ENCODE data around the gene SYT3. TPM values are rescaled to one million over a fixed set of nuclear protein-coding genes. Genes with fewer than 3 reads are reported as not detected.
"Not testable (repeated sequence)": the region's sequence is repeated elsewhere in the genome, so short reads cannot be mapped to it uniquely, and the experiment has no call there.

The SYT3 gene
- total RNA-seq, 6 donors from 2014 or later, result 0.67 to 3.6 (median 1.4) TPM; not detected in 1

DNA sequence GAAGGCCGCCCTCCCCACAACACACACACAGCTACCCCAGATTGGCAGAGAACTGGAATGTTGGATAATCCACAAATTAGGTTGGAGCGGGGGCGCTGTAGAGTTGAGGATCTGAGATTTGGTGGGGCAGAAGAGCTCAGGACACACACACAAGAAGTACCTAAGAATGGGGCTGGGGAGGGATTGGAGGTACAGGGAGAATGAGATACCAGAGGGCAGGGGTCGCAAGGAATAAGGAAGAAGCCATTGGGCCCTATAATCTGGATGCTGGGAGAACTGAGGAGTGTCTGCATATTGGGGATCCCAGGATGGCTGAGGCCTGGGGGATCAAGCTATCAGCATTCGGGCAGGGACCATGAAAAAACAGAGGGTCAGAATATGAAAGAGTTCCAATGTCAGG lies 11.5 kb downstream of the SYT3 start:
- TF ChIP-seq POLR2A (IDR thresholded peaks at IDR 0.05), result no peak
- TF ChIP-seq EP300 (IDR thresholded peaks at IDR 0.05), result no peak
- TF ChIP-seq, protein P1, sequence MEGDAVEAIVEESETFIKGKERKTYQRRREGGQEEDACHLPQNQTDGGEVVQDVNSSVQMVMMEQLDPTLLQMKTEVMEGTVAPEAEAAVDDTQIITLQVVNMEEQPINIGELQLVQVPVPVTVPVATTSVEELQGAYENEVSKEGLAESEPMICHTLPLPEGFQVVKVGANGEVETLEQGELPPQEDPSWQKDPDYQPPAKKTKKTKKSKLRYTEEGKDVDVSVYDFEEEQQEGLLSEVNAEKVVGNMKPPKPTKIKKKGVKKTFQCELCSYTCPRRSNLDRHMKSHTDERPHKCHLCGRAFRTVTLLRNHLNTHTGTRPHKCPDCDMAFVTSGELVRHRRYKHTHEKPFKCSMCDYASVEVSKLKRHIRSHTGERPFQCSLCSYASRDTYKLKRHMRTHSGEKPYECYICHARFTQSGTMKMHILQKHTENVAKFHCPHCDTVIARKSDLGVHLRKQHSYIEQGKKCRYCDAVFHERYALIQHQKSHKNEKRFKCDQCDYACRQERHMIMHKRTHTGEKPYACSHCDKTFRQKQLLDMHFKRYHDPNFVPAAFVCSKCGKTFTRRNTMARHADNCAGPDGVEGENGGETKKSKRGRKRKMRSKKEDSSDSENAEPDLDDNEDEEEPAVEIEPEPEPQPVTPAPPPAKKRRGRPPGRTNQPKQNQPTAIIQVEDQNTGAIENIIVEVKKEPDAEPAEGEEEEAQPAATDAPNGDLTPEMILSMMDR (IDR thresholded peaks at IDR 0.05), result no peak
- TF ChIP-seq POLR2AphosphoS5 (IDR thresholded peaks at IDR 0.05), result no peak
- Histone ChIP-seq H3K4me1 (no peaks in the 10 kb centered on the region), H3K27ac (no peak overlapping the region), H3K27me3 (no peaks in the 10 kb centered on the region), H3K4me3 (no peak overlapping the region), H3K9me3 (peaks cover 0 to 5% (median under 1%) of the 10 kb centered on the region in 4 donors), H3K36me3 (no peaks in the 10 kb centered on the region)
- ATAC-seq (ENCODE audit: low FRiP score in 2 of 2) (no peak), DNase-seq (no peak)
- WGBS, 2 donors, result 85 to 86% methylated on average over 5 of the region's 5 CpGs

DNA sequence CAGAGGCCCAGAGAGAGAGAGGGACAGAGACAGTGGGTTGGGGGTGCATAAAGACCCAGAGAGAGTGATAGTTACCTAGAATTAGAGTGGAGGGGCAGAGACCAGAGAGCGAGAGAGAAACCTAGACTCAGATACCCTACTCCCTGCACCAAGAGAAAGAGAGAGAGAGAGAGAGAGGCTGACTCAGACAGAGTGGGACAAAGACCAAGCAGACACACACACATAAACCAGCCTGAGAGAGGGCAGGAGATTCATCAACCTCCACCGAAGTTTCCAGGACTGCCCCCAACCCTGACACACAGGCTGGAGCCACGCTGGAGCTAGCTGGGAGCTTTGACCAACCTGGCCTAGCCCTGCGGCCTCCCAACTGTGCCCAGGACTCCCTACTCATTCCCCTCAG lies 12.9 kb downstream of the SYT3 start:
- Histone ChIP-seq H3K9me3 (no peaks in the 10 kb centered on the region), H3K36me3 (no peaks in the 10 kb centered on the region), H3K27me3 (no peaks in the 10 kb centered on the region), H3K4me1 (no peaks in the 10 kb centered on the region), H3K27ac (no peak overlapping the region), H3K4me3 (no peak overlapping the region)
- TF ChIP-seq POLR2AphosphoS5 (IDR thresholded peaks at IDR 0.05), result no peak
- TF ChIP-seq, protein P1 (IDR thresholded peaks at IDR 0.05), result no peak
- no peak for TF ChIP-seq EP300 (IDR thresholded peaks at IDR 0.05)
- TF ChIP-seq POLR2A (IDR thresholded peaks at IDR 0.05), result no peak
- ATAC-seq (ENCODE audit: low FRiP score in 2 of 2) (no peak), DNase-seq (no peak)
- WGBS, 2 donors, result 75 to 77% methylated on average over 4 of the region's 4 CpGs

DNA sequence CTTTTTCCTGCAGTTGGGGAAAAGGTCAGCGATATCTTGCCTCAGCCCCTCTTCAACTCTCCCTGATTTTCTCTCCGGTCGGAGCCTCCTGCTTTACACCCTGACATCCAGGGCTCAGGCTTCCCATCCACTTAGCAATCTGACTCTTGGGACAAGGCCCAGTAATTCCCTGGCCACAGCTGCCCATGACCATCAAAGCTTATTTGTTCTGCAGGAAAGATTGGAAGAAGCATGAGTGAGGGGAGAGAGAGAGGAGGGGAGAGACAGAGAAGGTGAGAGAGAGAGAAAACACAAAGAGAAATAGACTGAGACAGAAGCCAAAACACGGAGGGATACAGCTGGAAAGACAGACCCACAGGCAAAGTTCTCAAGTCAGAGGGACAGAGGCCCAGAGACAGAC lies 13.7 kb downstream of the SYT3 start:
- Histone ChIP-seq H3K27ac (no peak overlapping the region), H3K9me3 (no peaks in the 10 kb centered on the region), H3K36me3 (no peaks in the 10 kb centered on the region), H3K4me3 (no peak overlapping the region), H3K27me3 (no peaks in the 10 kb centered on the region), H3K4me1 (no peaks in the 10 kb centered on the region)
- 61 to 70% methylated on average over 4 of the region's 4 CpGs for WGBS, 2 donors
- ATAC-seq (ENCODE audit: low FRiP score in 2 of 2), result no peak
- no peak for DNase-seq
- TF ChIP-seq EP300 (IDR thresholded peaks at IDR 0.05), result no peak
- TF ChIP-seq POLR2AphosphoS5 (IDR thresholded peaks at IDR 0.05), result no peak
- TF ChIP-seq POLR2A (IDR thresholded peaks at IDR 0.05), result no peak
- TF ChIP-seq, protein P1 (IDR thresholded peaks at IDR 0.05), result no peak

DNA sequence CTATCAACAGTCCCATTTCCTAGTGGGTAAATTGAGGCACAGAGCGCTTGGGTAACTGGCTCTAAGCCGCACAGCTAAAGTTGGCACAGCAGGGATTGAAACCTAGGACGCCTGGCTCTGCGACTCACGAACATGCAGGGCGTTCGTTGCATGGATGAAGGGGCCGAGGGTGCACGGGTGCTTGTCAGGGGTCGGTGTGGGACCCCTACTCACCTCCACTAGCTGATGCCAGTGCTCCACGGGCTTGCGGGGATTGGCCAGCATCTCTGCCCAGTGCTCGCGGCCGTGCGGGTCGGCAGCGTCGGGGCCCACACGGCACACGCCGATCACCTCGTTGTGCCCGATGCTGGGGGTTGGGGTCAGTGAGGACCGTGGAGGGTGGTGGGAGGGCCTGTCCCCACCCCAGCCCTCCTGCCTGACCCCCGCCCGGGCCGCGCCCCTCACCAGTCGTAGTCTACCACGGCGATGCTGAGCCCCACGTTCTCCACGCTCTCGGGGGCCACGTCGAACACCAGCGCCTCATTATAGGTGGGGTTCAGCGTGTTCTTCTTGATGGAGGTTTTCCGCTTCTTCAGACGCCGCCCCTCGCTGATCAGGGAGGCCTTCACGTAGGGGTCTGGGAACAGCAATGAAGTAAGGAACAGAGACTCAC lies 14.6 kb downstream of the SYT3 start:
- no peaks in the 10 kb centered on the region for H3K36me3 ChIP-seq
- WGBS, 2 donors, result 89 to 91% methylated on average over 31 to 44 of the region's 44 CpGs
- H3K4me3 ChIP-seq, result no peak overlapping the region
- H3K27me3 ChIP-seq, result no peaks in the 10 kb centered on the region
- H3K9me3 ChIP-seq, result no peaks in the 10 kb centered on the region
- TF ChIP-seq POLR2A (IDR thresholded peaks at IDR 0.05), result no peak
- TF ChIP-seq, protein P1 (IDR thresholded peaks at IDR 0.05), result no peak
- no peak for TF ChIP-seq POLR2AphosphoS5 (IDR thresholded peaks at IDR 0.05)
- no peak for TF ChIP-seq EP300 (IDR thresholded peaks at IDR 0.05)
- ATAC-seq (ENCODE audit: low FRiP score in 2 of 2) (no peak), DNase-seq (peak in 1 of 2 donors; percentile 64)
- no peaks in the 10 kb centered on the region for H3K4me1 ChIP-seq
- H3K27ac ChIP-seq, result no peak overlapping the region

DNA sequence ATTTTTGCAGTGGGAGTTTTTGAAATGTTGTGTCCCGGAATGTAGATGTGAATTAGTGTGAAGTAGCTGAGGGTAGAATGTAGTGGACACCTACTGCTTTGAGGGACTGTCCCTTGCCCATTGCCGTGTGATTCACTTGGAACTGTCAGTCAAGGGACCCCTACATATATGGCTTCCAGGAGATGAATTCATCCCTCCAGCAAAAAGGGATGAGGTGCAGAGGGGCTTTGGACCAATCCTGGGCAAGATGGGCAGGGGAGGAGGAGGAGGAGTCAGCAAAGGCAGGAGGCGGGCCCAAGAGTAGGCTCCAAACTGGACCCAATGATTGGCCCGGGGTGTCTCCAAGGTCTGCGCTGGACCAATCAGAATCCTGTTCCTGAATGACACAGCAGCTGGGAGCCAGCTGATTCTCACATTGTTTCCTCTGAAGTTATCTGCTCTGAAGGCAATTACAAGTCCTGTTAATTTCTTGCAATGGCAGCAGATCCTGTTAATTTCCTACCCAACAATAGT lies 19.2 kb downstream of the SYT3 start:
- not testable (repeated sequence) for DNase-seq; H3K4me3 ChIP-seq; H3K36me3 ChIP-seq; H3K27me3 ChIP-seq; H3K9me3 ChIP-seq; H3K27ac ChIP-seq; ATAC-seq (ENCODE audit: low FRiP score in 2 of 2); H3K4me1 ChIP-seq
- 76 to 100% methylated on average over 2 to 3 of the region's 5 CpGs for WGBS, 2 donors

DNA sequence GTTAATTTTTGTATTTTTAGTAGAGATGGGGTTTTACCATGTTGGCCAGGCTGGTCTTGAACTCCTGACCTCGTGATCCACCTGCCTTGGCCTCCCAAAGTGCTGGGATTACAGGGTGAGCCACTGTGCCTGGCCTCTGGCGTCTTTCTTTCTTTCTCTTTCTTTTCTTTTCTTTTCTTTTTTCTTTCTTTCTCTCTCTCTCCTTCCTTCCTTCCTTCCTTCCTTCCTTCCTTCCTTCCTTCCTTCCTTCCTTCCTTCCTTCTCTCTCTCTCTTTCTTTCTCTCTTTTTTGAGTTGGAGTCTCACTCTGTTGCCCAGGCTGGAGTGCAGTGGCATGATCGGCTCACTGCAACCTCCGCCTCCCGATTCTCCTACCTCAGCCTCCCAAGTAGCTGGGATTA lies 20.5 kb downstream of the SYT3 start:
- WGBS, 2 donors, result 82 to 87% methylated on average over 5 of the region's 5 CpGs
- DNase-seq; H3K27ac ChIP-seq; H3K4me3 ChIP-seq; H3K27me3 ChIP-seq; H3K4me1 ChIP-seq; H3K36me3 ChIP-seq; ATAC-seq (ENCODE audit: low FRiP score in 2 of 2); H3K9me3 ChIP-seq: not testable (repeated sequence)

DNA sequence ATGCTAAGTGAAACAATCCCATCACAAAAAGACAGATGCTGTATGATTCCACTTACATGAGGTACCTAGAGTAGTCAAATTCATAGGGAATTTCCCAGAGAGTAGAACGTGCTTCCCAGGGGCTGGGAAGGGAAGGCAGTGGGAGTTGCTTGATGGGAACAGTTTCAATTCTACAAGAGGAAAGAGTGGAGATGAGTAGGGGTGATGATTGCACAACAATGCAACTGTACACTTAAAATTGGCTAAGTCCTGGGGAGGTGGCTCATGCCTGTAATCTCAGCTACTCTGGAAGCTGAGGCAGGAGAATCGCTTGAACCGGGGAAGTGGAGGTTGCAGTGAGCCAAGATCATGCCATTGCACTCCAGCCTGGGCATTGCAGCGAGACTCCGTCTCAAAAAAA lies 21.3 kb downstream of the SYT3 start:
- DNase-seq; H3K36me3 ChIP-seq; H3K4me1 ChIP-seq; H3K27ac ChIP-seq; H3K4me3 ChIP-seq; H3K9me3 ChIP-seq; ATAC-seq (ENCODE audit: low FRiP score in 2 of 2); H3K27me3 ChIP-seq: not testable (repeated sequence)
- WGBS, 2 donors, result 55 to 83% methylated on average over 4 of the region's 5 CpGs

DNA sequence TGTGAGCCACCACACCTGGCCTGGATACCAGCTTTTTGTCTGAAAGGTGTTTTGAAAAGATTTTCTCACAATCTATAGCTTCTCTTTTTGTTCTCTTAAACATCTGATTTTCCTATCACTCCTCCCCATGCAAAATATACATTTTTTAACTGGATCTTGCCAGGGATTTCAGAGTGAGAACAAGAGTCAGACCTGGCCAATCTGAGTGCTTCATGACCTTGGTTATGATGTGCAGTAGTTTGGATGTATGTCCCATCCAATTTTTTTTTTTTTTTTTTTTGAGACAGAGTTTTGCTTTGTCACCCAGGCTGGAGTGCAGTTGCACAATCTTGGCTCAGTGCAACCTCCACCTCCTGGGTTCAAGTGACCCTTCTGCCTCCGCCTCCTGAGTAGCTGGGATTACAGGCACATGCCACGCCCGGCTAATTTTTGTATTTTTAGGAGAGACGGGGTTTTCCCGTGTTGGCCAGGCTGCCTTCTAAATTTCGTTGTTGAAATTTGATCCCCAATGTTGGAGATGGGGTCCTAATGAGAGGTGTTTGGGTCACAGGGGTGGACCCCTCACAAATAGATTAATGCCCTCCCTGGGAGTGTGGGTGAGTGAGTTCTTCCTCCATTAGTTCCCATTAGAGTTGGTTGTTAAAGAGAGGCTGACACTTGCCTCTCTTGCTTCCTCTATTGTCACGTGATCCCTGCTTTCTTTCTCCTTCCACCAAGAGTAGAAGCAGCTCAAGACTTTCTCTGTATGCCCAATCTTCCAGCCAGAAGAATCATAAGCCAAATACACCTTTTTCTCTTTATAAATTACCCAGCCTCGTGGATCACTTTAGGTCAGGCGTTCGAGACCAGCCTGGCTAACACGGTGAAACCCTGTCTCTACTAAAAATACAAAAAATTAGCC lies 26.9 kb downstream of the SYT3 start:
- not testable (repeated sequence) for H3K27me3 ChIP-seq; ATAC-seq (ENCODE audit: low FRiP score in 2 of 2); H3K36me3 ChIP-seq; H3K4me3 ChIP-seq; H3K9me3 ChIP-seq; H3K4me1 ChIP-seq; H3K27ac ChIP-seq
- DNase-seq, result peak in 1 of 2 donors; percentile 57
- 58 to 77% methylated on average over 11 of the region's 11 CpGs for WGBS, 2 donors

Data from upper lobe of left lung (tissue), 6 donors.